HS-27A (cell line): ENCODE results near the gene DTNB.
"Not testable (repeated sequence)": the region's sequence is repeated elsewhere in the genome, so short reads cannot be mapped to it uniquely, and the experiment has no call there.

Source experiments
- DNase-seq: peaks from one replicate; pipeline ENCODE4 v3.0.0-alpha.2; 2012; ENCODE audit warnings: low read depth, missing footprints

DTNB gene

GRCh38 chr2:25418944-25419677 lies 254.3 kb downstream of the DTNB start:
- no peak for DNase-seq

DNA sequence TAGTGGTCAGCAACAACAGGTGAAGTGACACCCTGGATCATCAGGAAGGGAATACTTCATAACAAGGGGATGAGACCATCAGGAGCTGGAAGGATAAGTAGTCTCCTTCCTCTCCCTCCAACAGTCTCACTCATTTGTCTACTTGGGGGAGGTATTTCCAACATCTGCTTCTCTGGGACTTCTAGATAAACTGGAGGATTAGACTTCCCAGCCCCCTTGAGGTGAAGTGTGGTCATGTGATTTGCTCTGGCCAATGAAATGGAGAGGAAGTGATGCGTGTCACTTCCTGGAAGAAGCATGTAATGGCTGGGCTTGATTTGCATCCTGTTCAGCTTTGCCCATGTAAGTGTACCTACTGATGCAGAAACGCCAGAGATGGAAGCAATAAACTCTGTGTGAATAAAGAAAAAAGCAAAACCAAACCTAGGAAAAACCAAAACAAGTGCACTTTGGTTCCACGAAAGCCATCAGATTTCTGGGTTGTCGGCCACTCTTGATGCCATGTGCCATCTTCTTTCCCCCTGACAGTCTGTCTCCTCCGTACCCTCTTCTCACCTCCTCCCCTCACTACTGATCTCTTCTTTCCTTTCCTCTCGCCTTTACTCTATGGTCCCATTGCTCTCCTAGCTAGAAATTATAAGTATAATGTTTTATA lies 255.5 kb downstream of the DTNB start:
- DNase-seq: no peak

- DNase-seq: no peak
These were observed 256.7 kb downstream of the DTNB start for GRCh38 chr2:25416674-25417073.

DNA sequence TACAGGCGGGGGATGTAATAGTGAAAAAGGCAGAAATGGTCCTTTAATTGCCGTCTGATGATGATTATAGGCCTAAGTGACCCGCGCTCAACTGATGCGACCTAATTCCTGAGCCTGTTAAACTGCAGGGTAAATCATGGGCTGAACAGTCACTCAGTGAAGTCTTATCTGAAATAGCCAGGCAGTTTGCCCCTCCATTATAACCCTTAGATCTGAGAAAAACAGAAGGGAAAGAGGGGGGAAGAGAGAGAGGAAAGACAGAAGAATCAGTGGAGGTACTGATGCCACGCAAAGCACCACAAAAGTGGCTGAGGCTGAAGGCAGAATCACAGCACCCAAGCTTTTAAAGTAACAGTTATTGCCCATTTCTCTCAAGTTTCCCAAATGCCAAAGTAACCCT lies 258.6 kb downstream of the DTNB start:
- DNase-seq: no peak

DNA sequence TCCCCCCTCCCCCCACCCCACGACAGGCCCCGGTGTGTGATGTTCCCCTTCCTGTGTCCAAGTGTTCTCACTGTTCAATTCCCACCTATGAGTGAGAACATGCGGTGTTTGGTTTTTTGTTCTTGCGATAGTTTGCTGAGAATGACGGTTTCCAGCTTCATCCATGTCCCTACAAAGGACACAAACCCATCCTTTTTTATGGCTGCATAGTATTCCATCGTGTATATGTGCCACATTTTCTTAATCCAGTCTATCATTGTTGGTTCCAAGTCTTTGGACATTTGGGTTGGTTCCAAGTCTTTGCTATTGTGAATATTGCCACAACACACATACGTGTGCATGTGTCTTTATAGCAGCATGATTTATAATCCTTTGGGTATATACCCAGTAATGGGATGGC lies 260.0 kb downstream of the DTNB start:
- DNase-seq: not testable (repeated sequence)

DNA sequence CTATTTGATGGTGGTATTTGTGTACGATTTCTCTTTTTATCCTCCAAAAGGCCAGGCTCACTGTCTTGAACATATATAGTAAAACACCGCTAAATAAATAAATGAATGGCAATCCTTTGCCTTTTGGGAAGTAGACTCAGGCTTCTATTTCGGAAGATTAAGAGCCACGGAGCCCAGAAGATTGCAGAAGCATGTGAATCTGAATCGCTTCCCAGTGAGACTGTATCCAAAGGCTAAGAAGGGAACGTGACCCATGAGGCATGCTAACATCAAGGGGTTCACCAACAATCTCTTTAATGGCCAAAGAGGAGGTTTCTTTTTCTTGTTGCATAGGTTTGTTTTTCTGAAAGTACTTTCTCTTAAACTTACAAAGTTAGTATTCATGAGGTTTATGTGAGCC lies 261.6 kb downstream of the DTNB start:
- DNase-seq: no peak

- no peak for DNase-seq
These were observed 262.1 kb downstream of the DTNB start for GRCh38 chr2:25411281-25411680.

DNA sequence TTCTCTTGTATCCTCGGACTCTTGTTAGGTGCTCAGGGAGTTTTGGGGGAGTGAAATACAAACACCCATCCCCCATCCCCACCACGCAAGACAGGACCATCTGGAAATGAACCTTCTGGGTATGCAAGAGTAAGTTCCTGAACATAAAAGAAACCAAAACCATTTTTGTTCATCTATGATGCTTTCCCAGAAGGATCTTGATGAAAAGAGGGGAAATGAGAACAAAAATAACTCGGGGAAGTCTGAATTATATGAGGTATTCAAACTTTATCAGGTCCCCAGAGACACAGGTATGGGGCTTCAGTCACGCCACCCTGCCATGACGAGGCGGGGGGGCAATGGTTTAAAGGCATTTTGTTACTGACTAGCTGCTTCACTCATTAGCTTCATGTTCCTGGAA lies 263.0 kb downstream of the DTNB start:
- DNase-seq: no peak

- DNase-seq: no peak
These were observed 263.9 kb downstream of the DTNB start for GRCh38 chr2:25409468-25409867.

GRCh38 chr2:25409044-25409443 lies 264.3 kb downstream of the DTNB start:
- DNase-seq: no peak

GRCh38 chr2:25405611-25406295 lies 267.6 kb downstream of the DTNB start:
- DNase-seq: no peak

DNA sequence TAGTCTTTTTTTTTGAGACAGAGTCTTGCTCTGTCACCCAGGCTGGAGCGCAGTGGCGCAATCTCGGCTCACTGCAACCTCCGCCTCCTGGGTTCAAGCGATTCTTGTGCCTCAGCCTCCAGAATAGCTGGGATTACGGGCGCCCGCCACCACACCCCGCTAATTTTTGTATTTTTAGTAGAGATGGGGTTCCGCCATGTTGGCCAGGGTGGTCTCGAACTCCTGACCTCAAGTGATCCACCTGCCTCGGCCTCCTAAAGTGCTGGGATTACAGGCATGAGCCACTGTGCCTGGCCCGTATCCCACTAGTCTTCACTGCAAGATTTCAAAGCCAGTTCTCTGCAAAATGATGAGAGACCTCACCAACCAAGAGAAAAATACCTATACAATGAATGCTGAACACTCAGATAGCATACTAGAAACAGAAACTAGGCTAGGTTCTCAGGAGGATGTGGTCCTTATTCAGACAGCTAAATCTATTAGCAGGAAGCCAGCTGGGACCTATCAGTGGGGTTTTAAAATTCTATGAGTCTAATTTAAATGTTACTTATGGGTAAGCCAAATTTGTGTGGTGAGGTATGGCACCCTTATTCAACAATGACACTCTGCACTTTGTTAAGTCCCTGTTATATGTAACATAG lies 270.1 kb downstream of the DTNB start:
- DNase-seq: not testable (repeated sequence)

GRCh38 chr2:25402477-25402876 lies 270.9 kb downstream of the DTNB start:
- DNase-seq: no peak

GRCh38 chr2:25401307-25402026 lies 271.9 kb downstream of the DTNB start:
- no peak for DNase-seq

- no peak for DNase-seq
These were observed 272.7 kb downstream of the DTNB start for GRCh38 chr2:25400576-25401216.

GRCh38 chr2:25400169-25400568 lies 273.2 kb downstream of the DTNB start:
- no peak for DNase-seq

DNA sequence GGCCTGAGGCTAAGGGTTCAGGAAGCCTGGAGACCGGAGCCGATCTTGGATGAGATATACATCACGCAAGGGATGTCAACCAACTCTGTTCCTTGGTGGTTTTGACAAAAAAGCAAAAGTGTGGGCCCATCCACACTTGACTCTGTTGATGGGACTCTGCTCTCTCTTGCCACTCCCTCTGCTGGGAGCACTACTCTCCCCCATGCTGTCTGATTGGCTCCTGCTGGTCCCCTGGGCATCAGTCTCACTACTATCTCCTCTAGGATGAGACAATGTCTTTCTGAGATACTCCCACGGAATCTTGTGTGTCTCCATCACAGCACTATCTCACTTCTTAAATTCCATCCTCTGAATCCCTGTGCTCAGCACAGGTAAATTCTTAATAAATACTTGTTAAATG lies 274.8 kb downstream of the DTNB start:
- no peak for DNase-seq

- no peak for DNase-seq
These were observed 275.6 kb downstream of the DTNB start for GRCh38 chr2:25397777-25398176.

- no peak for DNase-seq
These were observed 284.2 kb downstream of the DTNB start for GRCh38 chr2:25389161-25389560.

GRCh38 chr2:25388491-25388890 lies 284.9 kb downstream of the DTNB start:
- no peak for DNase-seq

- DNase-seq: no peak
These were observed 285.4 kb downstream of the DTNB start for GRCh38 chr2:25387876-25388449.
